Liver (tissue), 9 donors: ENCODE results near the gene TLR4. TPM values are rescaled to one million over a fixed set of nuclear protein-coding genes. Genes with fewer than 3 reads are reported as not detected.

ENCODE experiments used
- DNase-seq: peaks from one replicate; pipeline ENCODE4 v3.0.0-alpha.2; 2017; ENCODE audit warnings: low spot score
- H3K27ac ChIP-seq, 2 donors: one replicate each; pipeline ENCODE4 v1.7.0; 2013; ENCODE audit warnings: inconsistent platforms in 2 of 2, low read length in 2 of 2, control low read depth in 1 of 2, low read depth in 1 of 2, mild to moderate bottlenecking in 1 of 2
- H3K27me3 ChIP-seq, 4 donors: one replicate each; pipeline versions ENCODE4 v1.6.1 to v1.7.0; 2013; ENCODE audit warnings: low read length in 3 of 4, inconsistent platforms in 1 of 4, mild to moderate bottlenecking in 1 of 4, moderate library complexity in 1 of 4; ENCODE audit not compliant: control insufficient read depth in 4 of 4, insufficient read depth in 4 of 4
- H3K36me3 ChIP-seq, 4 donors: one replicate each; pipeline versions ENCODE4 v1.6.1 to v1.7.0; 2013; ENCODE audit warnings: low read length in 3 of 4, mild to moderate bottlenecking in 3 of 4, low read depth in 1 of 4, moderate library complexity in 1 of 4; ENCODE audit not compliant: control insufficient read depth in 4 of 4, insufficient read depth in 3 of 4
- H3K4me1 ChIP-seq, 4 donors: one replicate each; pipeline versions ENCODE4 v1.6.1 to v1.7.0; 2013; ENCODE audit warnings: low read length in 3 of 4, mild to moderate bottlenecking in 3 of 4, moderate library complexity in 1 of 4; ENCODE audit not compliant: control insufficient read depth in 4 of 4, insufficient read depth in 4 of 4
- H3K4me3 ChIP-seq, 3 donors: one replicate each; pipeline versions ENCODE4 v1.6.1 to v1.7.0; 2013; ENCODE audit warnings: low read length in 3 of 3, control low read depth in 1 of 3, low read depth in 1 of 3, mild to moderate bottlenecking in 1 of 3
- H3K9ac ChIP-seq, 2 donors: one replicate each; pipeline ENCODE4 v1.7.0; 2013; ENCODE audit warnings: low read length in 2 of 2, mild to moderate bottlenecking in 2 of 2, moderate library complexity in 2 of 2, control low read depth in 1 of 2, low read depth in 1 of 2
- H3K9me3 ChIP-seq, 4 donors: one replicate each; pipeline versions ENCODE4 v1.6.1 to v1.7.0; 2013; ENCODE audit warnings: low read length in 3 of 4; ENCODE audit not compliant: control insufficient read depth in 4 of 4
- ATF3 ChIP-seq: IDR thresholded peaks from 2 replicates; pipeline ENCODE4 v1.6.1; 2016; ENCODE audit warnings: antibody characterized with exemption
- EGR1 ChIP-seq, 2 donors: IDR thresholded peaks; 2 replicates each; pipeline ENCODE4 v1.6.1; 2016 to 2018; ENCODE audit warnings: antibody characterized with exemption in 2 of 2, low read depth in 2 of 2
- FOXA1 ChIP-seq: IDR thresholded peaks from 2 replicates; pipeline ENCODE4 v1.6.1; 2016; ENCODE audit warnings: antibody characterized with exemption
- FOXA2 ChIP-seq: IDR thresholded peaks from 2 replicates; pipeline ENCODE4 v1.6.1; 2016; ENCODE audit warnings: antibody characterized with exemption
- GABPA ChIP-seq, 2 donors: IDR thresholded peaks in 1 of 2; conservative IDR thresholded peaks in 1 of 2; 2 replicates each; pipeline ENCODE4 v1.6.1; 2016; ENCODE audit warnings: antibody characterized with exemption in 2 of 2, mild to moderate bottlenecking in 1 of 2, moderate library complexity in 1 of 2
- HNF4A ChIP-seq, 2 donors: conservative IDR thresholded peaks; 2 replicates each; pipeline ENCODE4 v1.6.1; 2016; ENCODE audit warnings: antibody characterized with exemption in 2 of 2, mild to moderate bottlenecking in 2 of 2
- HNF4G ChIP-seq: IDR thresholded peaks from 2 replicates; pipeline ENCODE4 v1.6.1; 2016; ENCODE audit warnings: antibody characterized with exemption
- JUND ChIP-seq, 2 donors: IDR thresholded peaks; 2 replicates each; pipeline ENCODE4 v1.6.1; 2016; ENCODE audit warnings: antibody characterized with exemption in 2 of 2
- MAX ChIP-seq: IDR thresholded peaks from 2 replicates; pipeline ENCODE4 v1.6.1; 2016; ENCODE audit warnings: antibody characterized with exemption
- NR2F2 ChIP-seq: IDR thresholded peaks from 2 replicates; pipeline ENCODE4 v1.6.1; 2016; ENCODE audit warnings: antibody characterized with exemption
- RAD21 ChIP-seq, 2 donors: IDR thresholded peaks; 2 replicates each; pipeline ENCODE4 v1.6.1; 2016; ENCODE audit warnings: antibody characterized with exemption in 2 of 2, mild to moderate bottlenecking in 2 of 2
- REST ChIP-seq: IDR thresholded peaks from 2 replicates; pipeline ENCODE4 v1.6.1; 2016; ENCODE audit warnings: antibody characterized with exemption, mild to moderate bottlenecking
- RXRA ChIP-seq, 2 donors: IDR thresholded peaks; 2 replicates each; pipeline ENCODE4 v1.6.1; 2017 to 2018; ENCODE audit warnings: antibody characterized with exemption in 2 of 2, mild to moderate bottlenecking in 1 of 2
- SP1 ChIP-seq: IDR thresholded peaks from 2 replicates; pipeline ENCODE4 v1.6.1; 2018; ENCODE audit warnings: antibody characterized with exemption, mild to moderate bottlenecking
- TAF1 ChIP-seq: conservative IDR thresholded peaks from 2 replicates; pipeline ENCODE4 v1.6.1; 2016; ENCODE audit warnings: antibody characterized with exemption, mild to moderate bottlenecking
- ZBTB33 ChIP-seq: IDR thresholded peaks from 2 replicates; pipeline ENCODE4 v1.6.1; 2016; ENCODE audit warnings: antibody characterized with exemption
- WGBS: extraction: QIAGEN DNeasy Blood & Tissue Kit; methylation state at CpG from one replicate; pipeline ENCODE4 v1.1.7; 2013; 5-methylcytosine and 5-hydroxymethylcytosine counted together
- polyA plus RNA-seq, 2 donors: library from polyadenylated mRNA; stranded (reverse) in 1 of 2; unstranded in 1 of 2; fragments of 200-250 nt in 1 of 2; fragments of >200 nt in 1 of 2; fragmentation: Nextera tagmentation in 1 of 2; extraction: Ambion mirVana in 1 of 2; gene quantifications; one replicate each; pipeline versions ENCODE4 v1.2.1 to v1.2.3, GENCODE V29; 2013 to 2015
- total RNA-seq, 2 donors: library from RNA; depleted of rRNA; stranded (reverse); fragments of >200 nt; gene quantifications; one replicate each; pipeline ENCODE4 v1.2.3, GENCODE V29; 2014
- donor health status: healthy.
- donor health status: healthy.
- donor health status: healthy.
- donor health status: healthy.
- donor health status: healthy.

The TLR4 gene
- total and polyA plus RNA-seq, 4 donors, result 5.4 to 23.3 (median 10.0) TPM

GRCh38 chr9:117681888-117682287 is 22.3 kb upstream of the TLR4 start:
- no peak for TF ChIP-seq TAF1
- no peak for TF ChIP-seq FOXA2
- TF ChIP-seq RXRA (IDR thresholded peaks at IDR 0.05), result no peak
- TF ChIP-seq GABPA (IDR thresholded peaks at IDR 0.05 in 1 of 2, conservative IDR thresholded peaks at IDR 0.05 in 1 of 2), result no peak
- TF ChIP-seq HNF4A (conservative IDR thresholded peaks at IDR 0.05), result no peak
- no peak for TF ChIP-seq JUND (IDR thresholded peaks at IDR 0.05)
- no peak for TF ChIP-seq HNF4G
- TF ChIP-seq REST, result no peak
- no peak for TF ChIP-seq RAD21 (IDR thresholded peaks at IDR 0.05)
- no peak for TF ChIP-seq ATF3
- no peak for TF ChIP-seq NR2F2
- no peak for TF ChIP-seq MAX
- TF ChIP-seq FOXA1, result no peak
- no peak for TF ChIP-seq ZBTB33
- TF ChIP-seq EGR1 (IDR thresholded peaks at IDR 0.05; ENCODE audit: low read depth in 2 of 2), result no peak
- no peak for TF ChIP-seq SP1
- H3K4me1 ChIP-seq, result no peaks in the 10 kb centered on the region
- no peak overlapping the region for H3K27ac ChIP-seq
- no peak overlapping the region for H3K9ac ChIP-seq
- 86% methylated on average over 2 of the region's 2 CpGs for WGBS
- H3K4me3 ChIP-seq, result no peak overlapping the region
- H3K27me3 ChIP-seq, result no peaks in the 10 kb centered on the region
- no peaks in the 10 kb centered on the region for H3K9me3 ChIP-seq
- DNase-seq, result no peak
- no peaks in the 10 kb centered on the region for H3K36me3 ChIP-seq

GRCh38 chr9:117682955-117683710 is 21.1 kb upstream of the TLR4 start:
- H3K4me3 ChIP-seq, result no peak overlapping the region
- WGBS, result 81% methylated on average over 3 of the region's 3 CpGs
- no peaks in the 10 kb centered on the region for H3K4me1 ChIP-seq
- TF ChIP-seq TAF1 (no peak), FOXA2 (no peak)
- no peaks in the 10 kb centered on the region for H3K36me3 ChIP-seq
- no peaks in the 10 kb centered on the region for H3K9me3 ChIP-seq
- H3K27me3 ChIP-seq, result no peaks in the 10 kb centered on the region
- no peak overlapping the region for H3K27ac ChIP-seq
- H3K9ac ChIP-seq, result no peak overlapping the region
- DNase-seq, result no peak
